ENCODE results near the gene LETM1.
A peak's percentile ranks its signal among the peaks of the same experiment; 100 is the strongest.

Gene LETM1

DNA sequence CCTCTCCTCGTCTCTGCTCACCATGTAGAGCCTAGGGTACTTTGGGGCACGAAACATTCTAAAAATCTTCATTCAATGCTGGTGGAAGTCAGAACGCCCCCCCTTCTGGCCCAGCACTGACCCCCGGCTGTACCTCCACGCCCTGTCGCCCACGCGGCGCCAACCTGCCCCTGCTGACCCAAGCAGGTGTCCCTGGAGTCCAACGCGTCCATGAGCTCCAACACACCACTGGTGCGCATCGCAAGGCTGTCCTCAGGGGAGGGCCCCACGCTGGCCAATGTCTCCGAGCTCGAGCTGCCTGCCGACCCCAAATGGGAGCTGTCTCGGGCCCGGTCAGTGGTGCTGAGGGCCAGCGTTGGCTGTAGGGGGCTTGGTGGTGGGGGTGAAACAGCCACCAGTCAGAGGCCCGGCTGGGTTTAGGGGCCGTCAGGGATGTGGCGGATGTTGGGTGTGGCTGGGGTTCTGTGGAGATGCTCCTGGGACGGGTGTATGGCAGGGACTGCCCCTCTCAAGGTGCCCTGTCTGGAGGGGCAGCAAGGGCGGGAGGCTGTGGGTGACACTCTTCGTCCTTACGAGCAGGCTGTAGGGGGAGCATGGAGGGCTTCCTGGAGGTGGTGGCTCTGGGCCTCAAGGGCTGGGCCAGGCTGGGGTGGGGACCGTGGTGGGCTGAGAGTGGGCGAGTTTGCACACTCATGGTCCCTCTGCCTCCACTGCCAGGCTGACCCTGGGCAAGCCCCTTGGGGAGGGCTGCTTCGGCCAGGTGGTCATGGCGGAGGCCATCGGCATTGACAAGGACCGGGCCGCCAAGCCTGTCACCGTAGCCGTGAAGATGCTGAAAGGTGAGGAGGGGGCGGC, 51.1 kb downstream of the LETM1 start:
- no peak for DNase-seq

- no peak for DNase-seq
Measured at GRCh38 chr4:1803523-1804423, 52.2 kb downstream of the LETM1 start.

DNA sequence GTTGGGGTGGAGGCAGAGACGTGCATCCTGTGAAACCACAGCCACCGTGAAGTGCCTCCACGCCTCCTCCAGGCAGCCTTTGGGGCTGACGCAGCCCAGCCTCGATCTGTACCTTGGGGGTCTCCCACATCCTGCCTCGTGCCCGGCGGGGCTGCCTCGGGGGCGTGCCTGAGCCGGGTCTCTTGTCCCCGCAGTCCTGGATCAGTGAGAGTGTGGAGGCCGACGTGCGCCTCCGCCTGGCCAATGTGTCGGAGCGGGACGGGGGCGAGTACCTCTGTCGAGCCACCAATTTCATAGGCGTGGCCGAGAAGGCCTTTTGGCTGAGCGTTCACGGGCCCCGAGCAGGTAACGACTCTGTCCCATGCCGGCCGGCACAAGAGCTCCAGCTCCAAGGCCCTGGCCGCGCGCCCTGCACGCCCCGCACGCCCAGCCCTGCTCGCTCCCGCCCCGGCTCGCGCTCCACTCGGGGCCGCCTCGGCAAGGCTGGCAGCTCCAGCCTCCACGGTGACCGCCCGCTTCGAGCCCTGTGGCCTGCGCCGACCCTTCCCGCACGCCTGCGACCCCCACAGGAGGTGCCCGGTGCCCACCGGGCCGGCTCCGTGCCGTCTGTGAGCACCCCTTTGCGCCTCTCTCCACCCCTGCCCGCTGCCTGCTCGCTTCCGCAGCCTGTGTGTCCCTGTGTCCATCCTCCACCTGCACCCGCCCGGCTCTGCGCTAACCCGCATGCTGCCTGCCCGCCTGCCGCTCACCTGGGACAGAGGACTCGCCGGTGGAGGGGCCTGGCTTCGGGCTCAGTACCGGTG, 53.0 kb downstream of the LETM1 start:
- DNase-seq = no peak

- no peak for DNase-seq
Measured at GRCh38 chr4:1802151-1802715, 53.7 kb downstream of the LETM1 start.

GRCh38 chr4:1801286-1801958, 54.5 kb downstream of the LETM1 start:
- no peak for DNase-seq

DNA sequence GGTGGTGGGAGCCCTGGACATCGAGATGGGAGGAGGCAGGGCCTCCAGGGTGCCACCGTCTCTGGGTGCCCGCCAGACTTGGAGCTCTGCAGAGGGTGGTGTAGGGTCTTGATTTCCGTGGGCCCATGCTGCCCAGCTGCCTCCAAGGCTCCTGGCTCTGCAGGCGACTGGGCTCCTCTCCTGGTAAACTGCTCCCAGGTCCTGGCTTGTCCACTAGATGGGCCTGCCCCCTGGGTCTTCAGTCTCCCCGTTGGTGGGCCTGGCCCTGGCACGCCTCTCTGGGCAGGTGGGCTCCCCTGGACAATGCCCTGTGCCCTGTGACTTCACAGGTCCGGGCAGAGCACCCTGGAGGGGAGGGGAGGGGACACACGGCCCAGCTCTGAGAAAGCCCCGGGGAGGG, 55.2 kb downstream of the LETM1 start:
- DNase-seq = no peak

DNA sequence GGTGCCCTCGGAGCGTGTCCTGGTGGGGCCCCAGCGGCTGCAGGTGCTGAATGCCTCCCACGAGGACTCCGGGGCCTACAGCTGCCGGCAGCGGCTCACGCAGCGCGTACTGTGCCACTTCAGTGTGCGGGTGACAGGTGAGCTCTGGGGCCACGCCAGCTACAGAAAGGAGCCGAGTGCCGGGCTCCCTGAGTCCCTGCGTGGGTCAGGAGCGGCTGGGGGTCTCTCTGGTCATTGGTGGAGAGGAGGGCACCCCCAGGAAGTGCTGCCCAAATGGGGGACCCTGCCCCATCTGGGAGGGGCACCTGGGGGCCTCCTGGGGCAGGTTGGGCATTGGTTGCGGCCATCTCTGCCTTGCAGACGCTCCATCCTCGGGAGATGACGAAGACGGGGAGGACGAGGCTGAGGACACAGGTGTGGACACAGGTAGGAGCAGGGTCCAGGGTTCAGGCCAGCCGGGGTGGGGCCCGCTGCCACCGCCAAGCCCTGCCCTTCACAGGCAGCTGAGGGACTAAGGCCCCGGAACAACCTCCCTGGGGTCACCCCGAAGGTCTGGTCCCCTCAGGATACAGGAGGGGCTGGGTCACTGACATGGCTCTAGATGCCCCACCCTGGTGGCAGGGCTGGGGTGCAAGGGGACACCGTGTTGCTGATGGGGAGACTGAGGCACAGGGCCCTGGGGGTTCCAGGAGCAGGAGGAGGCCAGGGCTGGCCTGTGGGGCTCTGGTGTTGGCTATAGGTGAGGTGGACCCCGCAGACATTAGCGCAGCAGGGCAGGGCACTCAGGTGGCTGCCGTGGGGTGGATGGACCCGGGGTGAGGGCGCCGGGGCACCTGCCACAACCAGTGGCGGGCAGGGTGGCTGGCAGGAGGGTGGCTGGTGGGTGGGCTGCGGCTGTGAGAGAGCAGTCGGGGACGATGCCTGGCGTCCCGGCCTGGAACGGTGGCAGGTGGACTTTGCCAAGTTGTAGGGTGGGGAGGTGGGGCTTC, 56.3 kb downstream of the LETM1 start:
- DNase-seq = no peak

- no peak for DNase-seq
Measured at GRCh38 chr4:1798580-1799386, 57.2 kb downstream of the LETM1 start.

DNA sequence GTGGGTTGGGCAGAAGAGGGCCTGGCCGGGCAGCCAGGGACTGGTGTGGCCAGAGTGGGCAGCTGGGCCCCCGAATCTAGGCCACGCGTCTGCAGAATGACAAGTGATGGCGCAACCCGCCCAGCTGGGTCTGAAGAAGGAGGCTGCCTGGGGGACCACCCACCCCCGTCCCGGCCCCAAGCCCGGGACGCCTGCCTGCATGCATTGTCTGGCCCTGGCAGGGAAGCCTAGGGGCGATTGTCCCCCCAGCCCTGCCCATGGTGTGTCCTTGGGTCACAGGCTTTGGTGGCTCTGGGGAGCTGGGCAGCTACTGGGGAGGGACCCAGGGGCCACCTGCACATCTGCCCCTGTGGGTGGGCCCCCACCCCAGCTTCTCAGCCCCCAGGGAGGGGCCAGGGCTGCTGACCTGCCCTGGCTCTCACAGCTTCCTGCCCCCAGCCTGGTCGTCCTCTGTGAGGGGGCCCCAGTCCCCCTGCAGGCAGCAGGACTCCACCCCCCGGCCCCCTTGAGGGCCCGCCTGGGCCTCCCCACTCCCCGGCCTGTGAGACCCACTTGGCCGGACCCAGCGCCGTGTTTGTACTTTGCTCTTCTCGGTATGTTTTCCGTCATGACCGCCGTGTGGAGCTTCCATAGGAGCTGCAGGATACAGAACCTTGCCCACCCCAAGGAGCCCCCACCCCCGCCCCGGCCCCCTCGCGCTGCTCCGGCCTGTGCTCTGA, 57.9 kb downstream of the LETM1 start:
- no peak for DNase-seq

GRCh38 chr4:1797298-1797860, 58.6 kb downstream of the LETM1 start:
- DNase-seq = no peak

- no peak for DNase-seq
Measured at GRCh38 chr4:1796486-1797204, 59.3 kb downstream of the LETM1 start.

- DNase-seq = peak; percentile 22
Measured at GRCh38 chr4:1795299-1796195, 60.4 kb downstream of the LETM1 start.

- DNase-seq = no peak
Measured at GRCh38 chr4:1794809-1795298, 61.1 kb downstream of the LETM1 start.

DNA sequence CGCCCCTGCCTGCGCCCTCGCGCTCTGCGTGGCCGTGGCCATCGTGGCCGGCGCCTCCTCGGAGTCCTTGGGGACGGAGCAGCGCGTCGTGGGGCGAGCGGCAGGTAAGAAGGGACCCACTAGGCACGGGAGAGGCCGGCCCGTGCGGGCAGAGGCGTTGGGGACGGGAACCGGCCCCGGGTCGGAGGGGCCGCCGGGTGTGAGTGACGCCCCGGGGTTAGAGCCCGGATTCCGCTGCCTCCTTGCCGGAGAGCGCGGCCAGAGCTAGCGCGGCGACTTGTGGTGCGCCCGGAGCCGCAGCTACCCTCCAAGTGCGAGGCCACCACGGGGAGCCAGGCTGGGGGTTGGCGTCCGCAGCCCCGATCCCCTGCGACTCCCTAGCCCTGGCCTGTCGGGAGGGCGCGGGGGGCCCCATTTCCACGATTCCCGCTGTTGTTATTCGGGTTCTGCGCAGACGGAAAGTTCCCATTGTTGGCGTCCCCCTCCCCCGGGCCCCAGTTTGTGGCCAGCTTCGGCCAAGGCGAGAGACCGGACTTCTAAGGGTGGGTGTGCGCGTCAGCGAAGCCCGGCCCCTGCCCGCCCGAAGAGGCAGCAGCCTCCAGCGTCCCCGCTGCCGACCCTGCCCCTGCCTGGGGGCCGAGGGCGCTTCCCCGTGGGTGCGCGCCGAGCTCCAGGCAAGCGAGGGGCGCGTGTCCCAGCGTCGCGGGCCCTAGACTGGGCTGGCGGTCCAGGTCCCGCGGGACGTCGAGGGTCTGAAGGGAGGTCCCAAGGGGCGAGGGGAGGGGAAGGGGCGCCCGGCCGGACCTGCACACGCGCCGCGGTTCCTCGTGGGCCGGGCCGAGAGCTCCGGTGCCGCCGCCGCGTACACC, 61.8 kb downstream of the LETM1 start:
- DNase-seq = no peak

DNA sequence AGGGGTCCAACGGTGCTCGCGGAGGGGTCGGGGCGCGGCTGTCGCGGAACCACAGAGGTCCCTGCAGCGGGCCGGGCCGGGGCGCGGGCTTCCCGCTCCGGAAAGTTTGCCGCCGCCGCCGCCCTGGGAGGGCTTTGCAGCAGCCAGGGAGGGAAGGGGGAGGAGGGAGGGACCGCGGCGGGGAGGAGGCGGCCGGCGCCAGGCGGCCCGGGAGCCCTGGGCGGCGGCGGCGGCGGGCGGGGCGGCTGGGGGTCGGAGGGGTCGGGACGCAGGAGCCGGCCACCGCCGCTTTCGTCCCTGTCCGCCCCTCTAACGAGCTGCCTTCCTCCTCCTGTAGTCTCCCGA, 62.5 kb downstream of the LETM1 start:
- DNase-seq = no peak
